K562 (cell line): ENCODE data around the gene ZNF267. TPM values are rescaled to one million over a fixed set of nuclear protein-coding genes. Genes with fewer than 3 reads are reported as not detected.

Experiments used
- BMI1 ChIP-seq: fragments of 150-350 bp; IDR thresholded peaks from 2 replicates; pipeline ENCODE4 v1.6.1; 2014; ENCODE audit warnings: low read length
- BRD4 ChIP-seq: fragments of 200-600 bp; sonication (generic); IDR thresholded peaks from 2 replicates; pipeline ENCODE4 v1.6.1; 2017; ENCODE audit warnings: inconsistent platforms
- E2F1 ChIP-seq: sonication (generic); formaldehyde crosslinking; IDR thresholded peaks from 2 replicates; pipeline ENCODE4 v1.8.1; 2023; ENCODE audit warnings: mild to moderate bottlenecking, missing genetic modification reagents, moderate library complexity
- ELK1 ChIP-seq: sonication (generic); formaldehyde crosslinking; IDR thresholded peaks from 2 replicates; pipeline ENCODE4 v1.8.1; 2022; ENCODE audit warnings: missing genetic modification reagents
- GMEB1 ChIP-seq: fragments of 250-450 bp; sonication (Bioruptor Pico); IDR thresholded peaks from 2 replicates; pipeline ENCODE4 v1.4.0; 2020; ENCODE audit warnings: mild to moderate bottlenecking
- MAX ChIP-seq: sonication (generic); formaldehyde crosslinking; IDR thresholded peaks from 2 replicates; pipeline ENCODE4 v1.9.0; 2022; ENCODE audit warnings: mild to moderate bottlenecking, missing genetic modification reagents
- MNT ChIP-seq, 2 experiments: fragments of 450-650 bp; conservative IDR thresholded peaks; 2 replicates each; pipeline ENCODE4 v1.6.1; 2017; ENCODE audit warnings: mild to moderate bottlenecking in 2 of 2, moderate library complexity in 2 of 2
- NFYB ChIP-seq: IDR thresholded peaks from 2 replicates; pipeline ENCODE4 v1.6.1; 2011; ENCODE audit warnings: mild to moderate bottlenecking, moderate library complexity; ENCODE audit not compliant: insufficient read length; ENCODE audit errors: extremely low read depth
- PPARD ChIP-seq: fragments of 250-450 bp; sonication (Bioruptor Pico); IDR thresholded peaks from 2 replicates; pipeline ENCODE4 v1.8.0; 2022; ENCODE audit warnings: inconsistent platforms, mild to moderate bottlenecking, moderate library complexity
- TRIM24 ChIP-seq, 2 experiments: fragments of 450-650 bp; IDR thresholded peaks; 2 replicates each; pipeline ENCODE4 v1.6.1; 2016
- ZBTB17 ChIP-seq: fragments of 450-650 bp; formaldehyde crosslinking; IDR thresholded peaks from 2 replicates; pipeline ENCODE4 v1.4.0; 2020; ENCODE audit warnings: mild to moderate bottlenecking
- ZNF512 ChIP-seq: IDR thresholded peaks from 2 replicates; pipeline ENCODE4 v1.6.1; 2016; ENCODE audit warnings: missing genetic modification characterization, missing compliant biosample characterization
- ZNF830 ChIP-seq: fragments of 250-450 bp; sonication (Bioruptor Pico); IDR thresholded peaks from 2 replicates; pipeline ENCODE4 v1.5.0; 2021; ENCODE audit warnings: mild to moderate bottlenecking
- polyA plus RNA-seq, 8 experiments: library from polyadenylated mRNA; depleted of rRNA in 4 of 8; stranded (reverse) in 5 of 8; unstranded in 3 of 8; fragments of >200 nt; fragmentation: Nextera tagmentation in 2 of 8; fragmentation: Illumina TruSeq in 1 of 8; extraction: Ambion mirVana in 2 of 8; extraction: Trizol in 1 of 8; gene quantifications; 2 replicates each; pipeline versions ENCODE4 v1.2.1 to v1.2.3, GENCODE V29; 2011 to 2014; ENCODE audit warnings: inconsistent platforms in 1 of 8, missing spikeins in 1 of 8
- total RNA-seq, 7 experiments: library from RNA; depleted of rRNA in 6 of 7; stranded (reverse); fragments of >200 nt in 6 of 7; fragmentation: Illumina TruSeq in 2 of 7; extraction: Trizol in 2 of 7; gene quantifications; 2 replicates each; pipeline versions ENCODE4 v1.2.1 to v1.2.3, GENCODE V29; 2011 to 2021; ENCODE audit warnings: low replicate concordance in 1 of 7

The ZNF267 gene
- total and polyA plus RNA-seq, 9 of the 15 experiments (the other 6 are each of a cell fraction or from before 2014, with no cell fraction given) = 14.6 to 38.8 (median 21.5) TPM

- TF ChIP-seq MNT (conservative IDR thresholded peaks at IDR 0.05) (0 out of 4 replicates have a peak, but pooled peaks of 1 of the 2 experiments have one; percentile 11), BRD4 (peak; percentile 80; the same call in 1 of the 2 replicates), PPARD (CRISPR knock-in tag) (no peak), ZBTB17 (peak; percentile 64; the same call in 1 of the 2 replicates), BMI1 (no peak), E2F1 (CRISPR knock-in tag) (no peak), NFYB (peak; percentile 95), ZNF512 (tag) (no peak), GMEB1 (CRISPR knock-in tag) (0 out of 2 replicates have a peak, but pooled peaks have one; percentile 11), MAX (CRISPR knock-in tag) (no peak; the same call in 1 of the 2 replicates), ZNF830 (0 out of 2 replicates have a peak, but pooled peaks have one; percentile 21), TRIM24 (IDR thresholded peaks at IDR 0.05) (no peak), ELK1 (CRISPR knock-in tag) (no peak)
Observed at GRCh38 chr16:31873556-31874365, at the start of gene ZNF267 (continued).
